Fibroblast of skin of left quadriceps (primary cell): Measurements from ENCODE around the gene CDKAL1.
"Not testable (repeated sequence)": the region's sequence is repeated elsewhere in the genome, so short reads cannot be mapped to it uniquely, and the experiment has no call there.

Source experiments
- DNase-seq, 2 experiments: peaks; one replicate each; pipeline ENCODE4 v3.0.0-alpha.2; 2013; ENCODE audit warnings: low read depth in 2 of 2

CDKAL1 gene

GRCh38 chr6:21022343-21023107 is 488.3 kb downstream of the CDKAL1 start:
- DNase-seq = no peak

- no peak for DNase-seq
Observed at GRCh38 chr6:21023210-21023609, 489.0 kb downstream of the CDKAL1 start.

GRCh38 chr6:21024616-21025015 is 490.4 kb downstream of the CDKAL1 start:
- DNase-seq = no peak

- peak; percentile 34 to 36 for DNase-seq
Observed at GRCh38 chr6:21026576-21027273, 492.5 kb downstream of the CDKAL1 start.

- no peak for DNase-seq
Observed at GRCh38 chr6:21027507-21027906, 493.2 kb downstream of the CDKAL1 start.

GRCh38 chr6:21031182-21031581 is 496.9 kb downstream of the CDKAL1 start:
- no peak for DNase-seq

- DNase-seq = no peak
Observed at GRCh38 chr6:21033084-21033483, 498.8 kb downstream of the CDKAL1 start.

GRCh38 chr6:21033575-21034026 is 499.3 kb downstream of the CDKAL1 start:
- DNase-seq = peak; percentile 77 to 78

GRCh38 chr6:21034345-21034744 is 500.1 kb downstream of the CDKAL1 start:
- DNase-seq = no peak

GRCh38 chr6:21037453-21037852 is 503.2 kb downstream of the CDKAL1 start:
- no peak for DNase-seq

GRCh38 chr6:21039926-21040325 is 505.7 kb downstream of the CDKAL1 start:
- DNase-seq = no peak

- DNase-seq = no peak
Observed at GRCh38 chr6:21045135-21045700, 511.0 kb downstream of the CDKAL1 start.

- DNase-seq = no peak
Observed at GRCh38 chr6:21046276-21046675, 512.0 kb downstream of the CDKAL1 start.

- DNase-seq = no peak
Observed at GRCh38 chr6:21048047-21048446, 513.8 kb downstream of the CDKAL1 start.

- no peak for DNase-seq
Observed at GRCh38 chr6:21049148-21049547, 514.9 kb downstream of the CDKAL1 start.

- no peak for DNase-seq
Observed at GRCh38 chr6:21049572-21049971, 515.3 kb downstream of the CDKAL1 start.

GRCh38 chr6:21050935-21051334 is 516.7 kb downstream of the CDKAL1 start:
- DNase-seq = no peak

- no peak for DNase-seq
Observed at GRCh38 chr6:21051777-21052176, 517.5 kb downstream of the CDKAL1 start.

- DNase-seq = no peak
Observed at GRCh38 chr6:21053612-21054011, 519.4 kb downstream of the CDKAL1 start.

GRCh38 chr6:21055480-21055879 is 521.2 kb downstream of the CDKAL1 start:
- DNase-seq = not testable (repeated sequence)

- DNase-seq = no peak
Observed at GRCh38 chr6:21061892-21062291, 527.6 kb downstream of the CDKAL1 start.

GRCh38 chr6:21064756-21065340 is 530.6 kb downstream of the CDKAL1 start:
- peak; percentile 55 to 59 for DNase-seq
